B cell (primary cell): ENCODE data around the gene ATP5MK. TPM values are rescaled to one million over a fixed set of nuclear protein-coding genes. Genes with fewer than 3 reads are reported as not detected.

ENCODE experiments used
- ATAC-seq: fragments of 200-7000 bp; cut with Tn5 transposase; one replicate; pipeline ENCODE4 v1.10.0; 2021; ENCODE audit warnings: low read depth, mild to moderate bottlenecking, moderate number of reproducible peaks, moderate library complexity
- CTCF ChIA-PET: fragments of 350-600 bp; sonication (Branson Sonifier 250); formaldehyde crosslinking; loops from one replicate; lab custom pipeline; 2021; ENCODE audit warnings: antibody characterized with exemption, inconsistent platforms; lab: Charles Lee
- POLR2A ChIA-PET: fragments of 350-600 bp; sonication (Branson Sonifier 250); formaldehyde crosslinking; loops from one replicate; lab custom pipeline; 2021; ENCODE audit warnings: antibody characterized with exemption; lab: Charles Lee
- DNase-seq: peaks from one replicate; pipeline ENCODE4 v3.0.0; 2013
- H2AFZ ChIP-seq: 2 replicates; pipeline ENCODE4 v1.6.1; 2012; ENCODE audit warnings: mild to moderate bottlenecking, low read depth, low read length; ENCODE audit not compliant: insufficient read depth, poor library complexity, severe bottlenecking
- H3K27ac ChIP-seq, 2 donors: 1 replicate in 1 of 2; 2 replicates in 1 of 2; pipeline ENCODE4 v1.5.1; 2012 to 2013; ENCODE audit warnings: low read length in 2 of 2, mild to moderate bottlenecking in 2 of 2, moderate library complexity in 1 of 2
- H3K27me3 ChIP-seq, 4 experiments: fragments of 200-600 bp in 1 of 4; sonication (generic) in 1 of 4; replicated peaks in 1 of 4; 1 replicate in 2 of 4; 2 replicates in 2 of 4; pipeline versions ENCODE4 v1.6.1 to v1.7.0; 2013 to 2016; ENCODE audit warnings: low read length in 3 of 4, mild to moderate bottlenecking in 2 of 4, mixed read lengths in 1 of 4, moderate library complexity in 1 of 4; ENCODE audit not compliant: insufficient read depth in 4 of 4, control insufficient read depth in 3 of 4; ENCODE audit errors: control extremely low read depth in 1 of 4
- H3K36me3 ChIP-seq, 2 experiments: replicated peaks in 1 of 2; 1 replicate in 1 of 2; 2 replicates in 1 of 2; pipeline versions ENCODE4 v1.6.1 to v1.7.1; 2013; ENCODE audit warnings: low read length in 1 of 2; ENCODE audit not compliant: insufficient read depth in 2 of 2, control insufficient read depth in 1 of 2; ENCODE audit errors: control extremely low read depth in 1 of 2, extremely low read depth in 1 of 2
- H3K4me1 ChIP-seq, 2 donors: fragments of 200-600 bp in 1 of 2; sonication (generic) in 1 of 2; 1 replicate in 1 of 2; 2 replicates in 1 of 2; pipeline versions ENCODE4 v1.5.1 to v1.6.1; 2013 to 2017; ENCODE audit warnings: low read length in 2 of 2; ENCODE audit not compliant: control insufficient read depth in 2 of 2, insufficient read depth in 2 of 2
- H3K4me2 ChIP-seq: replicated peaks from 2 replicates; pipeline ENCODE3; 2012; ENCODE audit warnings: mild to moderate bottlenecking, low read depth, low read length; ENCODE audit not compliant: poor library complexity, severe bottlenecking
- H3K4me3 ChIP-seq, 5 experiments: fragments of 200-600 bp in 1 of 5; sonication (generic) in 1 of 5; 1 replicate in 3 of 5; 2 replicates in 2 of 5; pipeline versions ENCODE4 v1.5.1 to v1.7.0; 2011 to 2016; ENCODE audit warnings: low read length in 4 of 5, mild to moderate bottlenecking in 4 of 5, low read depth in 2 of 5, control low read depth in 1 of 5, moderate library complexity in 1 of 5; ENCODE audit not compliant: insufficient read depth in 1 of 5; ENCODE audit errors: control extremely low read depth in 1 of 5, extremely low read depth in 1 of 5
- H3K79me2 ChIP-seq: fragments of 200-600 bp; sonication (generic); one replicate; pipeline ENCODE4 v1.6.0; 2016; ENCODE audit warnings: low read length; ENCODE audit not compliant: control insufficient read depth, insufficient read depth
- H3K9ac ChIP-seq: fragments of 200-600 bp; sonication (generic); 2 replicates; pipeline ENCODE4 v1.6.1; 2017; ENCODE audit warnings: mild to moderate bottlenecking, low read length, moderate library complexity
- H3K9me3 ChIP-seq, 3 donors: one replicate each; pipeline versions ENCODE4 v1.6.1 to v1.7.1; 2013; ENCODE audit warnings: low read length in 2 of 3; ENCODE audit not compliant: control insufficient read depth in 2 of 3, insufficient read depth in 1 of 3; ENCODE audit errors: control extremely low read depth in 1 of 3
- H4K20me1 ChIP-seq: 2 replicates; pipeline ENCODE4 v1.6.0; 2012; ENCODE audit warnings: mild to moderate bottlenecking, low read length; ENCODE audit not compliant: insufficient read depth, control insufficient read depth, poor library complexity, severe bottlenecking
- H3K27ac Mint-ChIP-seq: one replicate; pipeline ENCODE4 v1.8.0; 2021; ENCODE audit warnings: mixed read lengths
- H3K27me3 Mint-ChIP-seq: one replicate; pipeline ENCODE4 v1.8.0; 2021; ENCODE audit warnings: mixed read lengths
- H3K4me1 Mint-ChIP-seq: one replicate; pipeline ENCODE4 v1.8.0; 2021; ENCODE audit warnings: mixed read lengths
- H3K4me3 Mint-ChIP-seq: one replicate; pipeline ENCODE4 v1.8.0; 2021; ENCODE audit warnings: mixed read lengths
- H3K9me3 Mint-ChIP-seq: one replicate; pipeline ENCODE4 v1.8.0; 2022; ENCODE audit warnings: mixed read lengths; ENCODE audit not compliant: insufficient read depth
- CTCF ChIP-seq: fragments of 200-600 bp; IDR thresholded peaks from one replicate; pipeline ENCODE4 v1.8.0; 2022; ENCODE audit warnings: antibody characterized with exemption, mild to moderate bottlenecking
- EZH2 ChIP-seq: IDR thresholded peaks from 2 replicates; pipeline ENCODE4 v1.6.1; 2012; ENCODE audit warnings: borderline replicate concordance, low read depth, mild to moderate bottlenecking, moderate library complexity, low read length; ENCODE audit not compliant: insufficient read depth, poor library complexity, severe bottlenecking
- WGBS: methylation state at CpG from one replicate; pipeline ENCODE4 v1.1.5; 2013; ENCODE audit warnings: missing lambda C conversion rate; ENCODE audit not compliant: insufficient coverage; 5-methylcytosine and 5-hydroxymethylcytosine counted together
- intact Hi-C: fragments of 100-400 bp; cut with micrococcal nuclease; formaldehyde crosslinking; loops from one replicate; pipeline ENCODE4 v1.10.0; 2022
- polyA plus RNA-seq: library from polyadenylated mRNA; depleted of rRNA; stranded (reverse); fragments of >200 nt; gene quantifications from 2 replicates; pipeline ENCODE4 v1.2.3, GENCODE V29; 2012
- total RNA-seq, 2 donors: library from RNA; stranded (reverse); fragments of 120-200 nt in 1 of 2; gene quantifications; 1 replicate in 1 of 2; 2 replicates in 1 of 2; pipeline versions ENCODE4 v1.2.3 to v1.2.4, GENCODE V29; 2013 to 2022

Gene ATP5MK
- total and polyA plus RNA-seq, 2 donors (not counting 1 experiment from before 2014, with no cell fraction given) = 96.6 to 99.9 TPM

DNA sequence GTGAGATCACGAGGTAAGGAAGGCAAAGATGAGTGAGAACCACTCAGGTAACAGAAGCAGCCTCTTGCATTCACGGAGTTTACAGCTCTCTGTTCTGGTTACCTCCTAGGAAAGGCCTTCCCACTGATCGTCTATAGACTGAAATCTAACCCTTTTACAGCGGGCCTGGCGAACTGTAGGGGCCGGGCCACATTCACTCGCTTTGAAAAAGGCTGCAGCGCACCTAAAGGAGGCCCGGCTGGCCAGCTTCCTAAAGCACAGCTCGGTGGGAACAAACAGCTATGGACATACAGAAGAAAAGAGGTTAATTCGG is 565 bp downstream of the ATP5MK start:
- ChIA-PET CTCF (interaction anchor here (0.7 to 2.5 kb wide), 4 partner anchors 20 to 90 kb away, joined by 3 to 7 read pairs (median 3); partner anchors contain the start of gene TAF5), POLR2A (interaction anchor here (1.9 kb wide), 1 partner anchor 28 kb away, joined by 8 read pairs; the partner anchor contains the start of gene TAF5)
- Histone ChIP-seq H3K27me3 (no peaks in the 10 kb centered on the region), H3K9me3 (no peaks in the 10 kb centered on the region), H3K79me2 (peaks cover 68% of the 10 kb centered on the region), H3K4me2 (peak overlapping the region; percentile 73), H3K36me3 (peaks cover 0 to 39% of the 10 kb centered on the region in 2 experiments), H3K9ac (peak overlapping the region; percentile 98), H3K4me3 (peak overlapping the region; percentile 68 to 92 (median 76)), H2AFZ (peak overlapping the region; percentile 85), H3K27ac (peak overlapping the region; percentile 8 to 64), H3K4me1 (peaks cover 22 to 23% of the 10 kb centered on the region in 2 donors), H4K20me1 (peaks cover 4% of the 10 kb centered on the region)
- Mint-ChIP-seq H3K9me3 (no peaks in the 10 kb centered on the region), H3K27ac (peak overlapping the region; percentile 89), H3K4me3 (peak overlapping the region; percentile 97), H3K27me3 (no peaks in the 10 kb centered on the region), H3K4me1 (peaks cover 44% of the 10 kb centered on the region)
- no peak for DNase-seq
- TF ChIP-seq CTCF (no peak), EZH2 (no peak)
- 5% methylated on average over 11 of the region's 11 CpGs for WGBS
- intact Hi-C loops = loop anchor here (1.0 to 5.0 kb wide), 5 partner anchors 27 to 1243 kb away; partner anchors contain the start of genes NOLC1, PCGF6 and SFR1
- no peak for ATAC-seq

DNA sequence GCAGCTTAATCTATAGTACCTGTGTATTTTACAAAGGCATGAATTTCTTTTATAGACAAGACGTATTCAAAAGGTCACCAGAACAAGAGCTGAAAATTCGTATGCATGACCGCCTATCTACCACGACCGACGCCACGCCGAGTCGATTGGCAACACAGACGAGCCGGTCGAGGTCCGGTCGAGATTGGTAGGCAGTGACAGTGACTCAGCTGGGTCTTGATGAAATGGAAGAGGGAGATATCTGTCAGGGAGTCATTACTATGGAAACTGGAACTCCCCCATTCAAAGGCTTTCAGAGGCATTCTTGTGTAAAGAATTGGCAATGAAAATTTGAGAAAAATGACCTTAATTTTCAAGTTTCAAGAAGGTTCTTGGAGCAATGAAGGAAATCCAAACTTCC is 2.1 kb downstream of the ATP5MK start:
- TF ChIP-seq EZH2 (no peak), CTCF (no peak)
- H3K27me3 Mint-ChIP-seq = no peaks in the 10 kb centered on the region
- Histone ChIP-seq H3K27ac (no peak overlapping the region), H3K9ac (no peak overlapping the region), H3K27me3 (no peaks in the 10 kb centered on the region), H2AFZ (no peak overlapping the region), H3K79me2 (peaks cover 69% of the 10 kb centered on the region), H3K4me2 (peak overlapping the region; percentile 73), H3K9me3 (no peaks in the 10 kb centered on the region), H4K20me1 (peaks cover 4% of the 10 kb centered on the region), H3K4me3 (no peak overlapping the region), H3K36me3 (peaks cover under 1 to 36% of the 10 kb centered on the region in 2 experiments), H3K4me1 (peaks cover 22 to 23% of the 10 kb centered on the region in 2 donors)
- CTCF ChIA-PET = interaction anchor here (0.6 to 0.7 kb wide), 3 partner anchors 13 to 25 kb away, joined by 3 read pairs; no protein-coding TSS in a partner anchor
- DNase-seq (no peak), ATAC-seq (no peak)
- no peaks in the 10 kb centered on the region for H3K9me3 Mint-ChIP-seq
- WGBS = 77% methylated on average over 6 of the region's 14 CpGs
- intact Hi-C loops = no loop called here
- H3K27ac Mint-ChIP-seq = no peak overlapping the region
- POLR2A ChIA-PET = interaction anchor here (0.7 to 1.2 kb wide), 2 partner anchors 9 to 18 kb away, joined by 3 to 4 read pairs; no protein-coding TSS in a partner anchor
- H3K4me3 Mint-ChIP-seq = peak overlapping the region; percentile 71
- H3K4me1 Mint-ChIP-seq = peaks cover 42% of the 10 kb centered on the region
